Measurements from ENCODE around the gene DIPK1B. TPM values are rescaled to one million over a fixed set of nuclear protein-coding genes. Genes with fewer than 3 reads are reported as not detected.

Gene DIPK1B
- total RNA-seq, 1 experiment from 2014 or later: 45.4 TPM

DNA sequence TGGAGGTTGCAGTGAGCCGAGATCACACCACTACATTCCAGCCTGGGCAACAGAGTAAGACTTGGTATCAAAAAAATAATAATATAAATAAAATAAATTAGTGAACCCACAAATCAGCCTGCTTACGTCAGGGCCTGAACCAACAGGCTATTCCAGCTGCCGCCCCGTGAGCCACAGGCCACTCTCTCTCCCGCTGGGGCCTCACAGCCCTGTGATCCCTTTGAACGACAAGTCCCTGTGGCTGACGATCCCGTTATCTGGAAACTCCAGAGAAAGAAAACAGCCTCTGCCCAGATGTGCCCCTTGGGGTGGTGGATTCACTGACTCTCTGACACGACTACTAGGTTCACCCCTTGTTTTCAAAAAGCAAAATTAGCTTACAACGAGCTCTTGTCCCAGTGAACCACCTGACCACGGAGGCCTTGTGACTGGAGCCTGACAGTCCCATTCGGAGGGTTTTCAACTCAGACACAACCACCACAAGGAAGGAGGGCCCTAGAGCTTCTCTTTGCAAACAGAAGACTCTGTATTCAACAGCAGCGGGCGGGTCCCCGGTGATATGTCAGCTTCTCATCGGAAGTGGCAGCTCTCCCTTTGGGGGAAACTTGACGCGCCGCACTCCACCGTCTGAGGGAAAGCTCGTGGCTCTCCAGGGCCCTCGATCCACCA is 4.4 kb upstream of the DIPK1B start:
- no peak for ATAC-seq
- Mint-ChIP-seq H3K4me3 (no peak overlapping the region), H3K36me3 (no peaks in the 10 kb centered on the region), H3K9me3 (no peaks in the 10 kb centered on the region), H3K27me3 (ENCODE audit: low read depth) (peaks cover 16% of the 10 kb centered on the region), H3K4me1 (no peaks in the 10 kb centered on the region), H3K27ac (no peak overlapping the region; the same call in 1 of the 2 replicates)
- ChIA-PET CTCF (interaction anchor here (0.5 to 1.9 kb wide), 4 partner anchors 21 to 386 kb away, joined by 3 to 8 read pairs (median 5); partner anchors contain the start of gene LCN8), POLR2A (no interaction called here)
- TF ChIP-seq FOXP1 (CRISPR knock-in tag; IDR thresholded peaks at IDR 0.05; ENCODE audit: borderline replicate concordance): no peak
- TF ChIP-seq PRDM15 (CRISPR knock-in tag; IDR thresholded peaks at IDR 0.05): no peak
- no peak for TF ChIP-seq ZNF263 (CRISPR knock-in tag; IDR thresholded peaks at IDR 0.05; ENCODE audit: low read depth)
- no peak for TF ChIP-seq AR (CRISPR knock-in tag; IDR thresholded peaks at IDR 0.05)
- no peak for TF ChIP-seq ATF1 (CRISPR knock-in tag; IDR thresholded peaks at IDR 0.05)
- no peak for TF ChIP-seq FOXK1 (CRISPR knock-in tag; IDR thresholded peaks at IDR 0.05)
- TF ChIP-seq ZMAT4 (CRISPR knock-in tag; IDR thresholded peaks at IDR 0.05): no peak
- no peak for TF ChIP-seq SMAD3 (CRISPR knock-in tag; IDR thresholded peaks at IDR 0.05; ENCODE audit: borderline replicate concordance)
- no peak for TF ChIP-seq NR1H2 (CRISPR knock-in tag; IDR thresholded peaks at IDR 0.05)
- TF ChIP-seq ZNF232 (CRISPR knock-in tag; IDR thresholded peaks at IDR 0.05): no peak
- no peak for TF ChIP-seq ZNF532 (CRISPR knock-in tag; IDR thresholded peaks at IDR 0.05; ENCODE audit: borderline replicate concordance)
- DNase-seq (ENCODE audit: low spot score): no peak

DNA sequence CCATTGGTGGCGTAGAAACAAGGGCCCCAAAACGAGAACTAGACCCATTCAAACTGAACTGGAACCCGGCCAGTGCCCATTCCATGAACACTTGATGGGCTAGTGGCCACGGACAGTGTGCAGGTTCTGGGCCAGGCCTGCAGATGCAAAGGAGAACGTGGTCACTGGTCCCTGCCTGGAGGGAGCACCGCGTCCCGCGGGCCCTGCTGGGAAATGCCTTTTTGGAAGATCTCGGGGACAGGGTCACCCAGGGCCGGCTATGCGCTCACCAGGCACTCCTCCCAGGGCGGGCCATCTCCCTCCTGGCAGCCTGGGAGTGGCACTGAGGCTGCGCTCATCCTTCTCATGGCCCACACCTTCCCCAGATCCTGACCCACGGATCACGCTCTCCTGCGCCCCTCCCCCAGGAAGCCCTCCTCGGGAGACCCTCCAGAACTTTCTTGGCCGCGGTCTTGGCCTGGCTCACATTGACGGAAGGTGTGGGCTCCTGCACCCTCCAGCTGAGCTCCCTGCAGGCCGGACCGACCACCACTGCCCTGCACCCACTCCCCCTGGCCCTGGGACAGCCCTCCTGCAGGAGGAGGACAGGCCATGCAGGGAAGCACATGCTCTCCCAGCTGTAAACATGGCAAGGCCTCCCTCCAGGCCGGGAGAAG is 2.8 kb upstream of the DIPK1B start:
- Mint-ChIP-seq H3K36me3 (no peaks in the 10 kb centered on the region), H3K9me3 (no peaks in the 10 kb centered on the region), H3K27ac (no peak overlapping the region), H3K4me3 (no peak overlapping the region), H3K27me3 (ENCODE audit: low read depth) (peaks cover 15% of the 10 kb centered on the region), H3K4me1 (peaks cover 4% of the 10 kb centered on the region)
- ChIA-PET CTCF (interaction anchor here (0.8 to 1.9 kb wide), 3 partner anchors 16 to 37 kb away, joined by 3 to 8 read pairs (median 3); no protein-coding TSS in a partner anchor), POLR2A (no interaction called here)
- ATAC-seq (no peak), DNase-seq (ENCODE audit: low spot score) (no peak)
- TF ChIP-seq ZNF396 (CRISPR knock-in tag; IDR thresholded peaks at IDR 0.05; ENCODE audit: borderline replicate concordance): no peak
- TF ChIP-seq ERG (CRISPR knock-in tag; IDR thresholded peaks at IDR 0.05): no peak
- no peak for TF ChIP-seq FOXP1 (CRISPR knock-in tag; IDR thresholded peaks at IDR 0.05; ENCODE audit: borderline replicate concordance)
- no peak for TF ChIP-seq SP1 (CRISPR knock-in tag; conservative IDR thresholded peaks at IDR 0.05)
- no peak for TF ChIP-seq ZNF232 (CRISPR knock-in tag; IDR thresholded peaks at IDR 0.05)
- no peak for TF ChIP-seq IRF2 (CRISPR knock-in tag; IDR thresholded peaks at IDR 0.05; ENCODE audit: borderline replicate concordance, low read depth)
